PFSK-1 (cell line): ENCODE data around the gene MRPL55.

Source experiments
- FOXP2 ChIP-seq: optimal IDR thresholded peaks from 2 replicates; pipeline ENCODE3; 2011; ENCODE audit warnings: borderline replicate concordance, control low read depth, inconsistent platforms; ENCODE audit not compliant: insufficient read depth; ENCODE audit errors: extremely low read length, extremely low read depth
- POLR2AphosphoS5 ChIP-seq: IDR thresholded peaks from 2 replicates; pipeline ENCODE4 v1.6.1; 2012; ENCODE audit warnings: low read depth, mild to moderate bottlenecking, control low read depth, low read length, moderate library complexity
- REST ChIP-seq, 2 experiments: IDR thresholded peaks; 2 replicates each; pipeline versions ENCODE4 v1.6.1 to v1.8.0; 2011 to 2012; ENCODE audit warnings: low read depth in 2 of 2, low read length in 2 of 2, control low read depth in 1 of 2, inconsistent platforms in 1 of 2, mild to moderate bottlenecking in 1 of 2, moderate library complexity in 1 of 2; ENCODE audit not compliant: insufficient read depth in 1 of 2
- SIN3A ChIP-seq: IDR thresholded peaks from 2 replicates; pipeline ENCODE4 v1.6.1; 2012; ENCODE audit warnings: mild to moderate bottlenecking, low read length, moderate library complexity, borderline replicate concordance; ENCODE audit not compliant: insufficient read depth
- TAF1 ChIP-seq: IDR thresholded peaks from 2 replicates; pipeline ENCODE4 v1.6.1; 2012; ENCODE audit warnings: low read length, control low read depth, borderline replicate concordance; ENCODE audit not compliant: insufficient read depth

MRPL55 gene

GRCh38 chr1:228081578-228082213, 27.4 kb downstream of the MRPL55 start:
- TF ChIP-seq SIN3A, result no peak
- no peak for TF ChIP-seq FOXP2
- TF ChIP-seq POLR2AphosphoS5, result no peak
- TF ChIP-seq REST (IDR thresholded peaks at IDR 0.05; ENCODE audit: insufficient read depth in 1 of 2, low read depth in 2 of 2, low read length in 2 of 2), result no peak
- TF ChIP-seq TAF1, result no peak

GRCh38 chr1:228081144-228081543, 28.0 kb downstream of the MRPL55 start:
- TF ChIP-seq TAF1, result no peak
- no peak for TF ChIP-seq SIN3A
- TF ChIP-seq POLR2AphosphoS5, result no peak
- no peak for TF ChIP-seq FOXP2
- TF ChIP-seq REST (IDR thresholded peaks at IDR 0.05; ENCODE audit: insufficient read depth in 1 of 2, low read depth in 2 of 2, low read length in 2 of 2), result no peak

GRCh38 chr1:228079601-228080263, 29.4 kb downstream of the MRPL55 start:
- TF ChIP-seq TAF1 (no peak), REST (IDR thresholded peaks at IDR 0.05; ENCODE audit: insufficient read depth in 1 of 2, low read depth in 2 of 2, low read length in 2 of 2) (no peak), SIN3A (no peak), POLR2AphosphoS5 (no peak), FOXP2 (no peak)

GRCh38 chr1:228079013-228079412, 30.1 kb downstream of the MRPL55 start:
- TF ChIP-seq SIN3A, result no peak
- no peak for TF ChIP-seq FOXP2
- no peak for TF ChIP-seq TAF1
- TF ChIP-seq REST (IDR thresholded peaks at IDR 0.05; ENCODE audit: insufficient read depth in 1 of 2, low read depth in 2 of 2, low read length in 2 of 2), result no peak
